Measurements from ENCODE around the gene GMDS.

GMDS gene

DNA sequence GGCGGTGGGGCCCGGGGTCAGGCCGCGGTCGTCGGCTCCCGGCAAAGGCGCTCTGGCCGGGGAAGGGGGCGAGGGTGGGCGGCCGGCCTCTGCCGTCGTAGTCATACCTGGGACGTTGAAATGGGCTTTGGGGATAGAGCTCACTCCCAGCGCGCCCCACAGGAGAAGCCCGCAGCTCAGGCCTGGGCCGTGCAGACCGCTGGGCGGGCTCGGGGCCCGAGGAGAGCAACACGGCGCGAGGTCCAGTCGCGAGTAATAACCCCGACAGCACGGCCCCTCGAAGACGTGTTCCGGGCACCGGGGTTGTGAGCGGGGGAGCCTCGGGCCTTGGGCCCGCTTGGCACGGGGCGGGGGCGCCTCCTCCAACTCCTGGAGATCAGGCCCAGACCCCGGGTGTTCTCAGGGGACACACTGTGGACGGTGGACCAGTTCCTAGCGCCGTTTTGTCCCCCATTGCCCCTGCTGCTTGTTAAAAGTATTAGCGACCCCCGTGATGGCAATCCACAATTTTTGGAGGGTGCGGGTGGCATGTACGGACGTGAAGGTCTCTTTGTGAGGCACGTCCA, 624.8 kb downstream of the GMDS start:
- no peaks in the 10 kb centered on the region for H3K79me2 ChIP-seq (ENCODE audit: insufficient read depth, low read length)
- H3K4me3 ChIP-seq (ENCODE audit: low read length, poor library complexity, severe bottlenecking) = no peak overlapping the region
- H3F3A ChIP-seq (ENCODE audit: low read depth) = no peaks in the 10 kb centered on the region
- H4K20me1 ChIP-seq (ENCODE audit: insufficient read depth, low read length, poor library complexity, severe bottlenecking) = no peaks in the 10 kb centered on the region
- H3K9me3 ChIP-seq (ENCODE audit: insufficient read depth, low read depth, low read length) = no peaks in the 10 kb centered on the region
- no peak for TF ChIP-seq CTCF (conservative IDR thresholded peaks at IDR 0.05; ENCODE audit: low read length)
- no peak for TF ChIP-seq EZH2phosphoT487 (IDR thresholded peaks at IDR 0.05; ENCODE audit: borderline replicate concordance)
- no peak overlapping the region for H2AFZ ChIP-seq (ENCODE audit: low read length)
- H3K4me2 ChIP-seq (ENCODE audit: low read depth, low read length, poor library complexity, severe bottlenecking) = no peak overlapping the region
- no peaks in the 10 kb centered on the region for H3K36me3 ChIP-seq (ENCODE audit: insufficient read depth, low read length)
- H3K4me1 ChIP-seq (ENCODE audit: insufficient read depth, low read length, poor library complexity, severe bottlenecking) = no peaks in the 10 kb centered on the region
- H3K9me2 ChIP-seq (replicated peaks; ENCODE audit: low read depth, low read length) = no peaks in the 10 kb centered on the region
- H3K27me3 ChIP-seq (ENCODE audit: insufficient read depth, low read length, poor library complexity, severe bottlenecking) = no peaks in the 10 kb centered on the region
- no peak overlapping the region for H3K9ac ChIP-seq (ENCODE audit: low read depth, low read length, poor library complexity, severe bottlenecking)

DNA sequence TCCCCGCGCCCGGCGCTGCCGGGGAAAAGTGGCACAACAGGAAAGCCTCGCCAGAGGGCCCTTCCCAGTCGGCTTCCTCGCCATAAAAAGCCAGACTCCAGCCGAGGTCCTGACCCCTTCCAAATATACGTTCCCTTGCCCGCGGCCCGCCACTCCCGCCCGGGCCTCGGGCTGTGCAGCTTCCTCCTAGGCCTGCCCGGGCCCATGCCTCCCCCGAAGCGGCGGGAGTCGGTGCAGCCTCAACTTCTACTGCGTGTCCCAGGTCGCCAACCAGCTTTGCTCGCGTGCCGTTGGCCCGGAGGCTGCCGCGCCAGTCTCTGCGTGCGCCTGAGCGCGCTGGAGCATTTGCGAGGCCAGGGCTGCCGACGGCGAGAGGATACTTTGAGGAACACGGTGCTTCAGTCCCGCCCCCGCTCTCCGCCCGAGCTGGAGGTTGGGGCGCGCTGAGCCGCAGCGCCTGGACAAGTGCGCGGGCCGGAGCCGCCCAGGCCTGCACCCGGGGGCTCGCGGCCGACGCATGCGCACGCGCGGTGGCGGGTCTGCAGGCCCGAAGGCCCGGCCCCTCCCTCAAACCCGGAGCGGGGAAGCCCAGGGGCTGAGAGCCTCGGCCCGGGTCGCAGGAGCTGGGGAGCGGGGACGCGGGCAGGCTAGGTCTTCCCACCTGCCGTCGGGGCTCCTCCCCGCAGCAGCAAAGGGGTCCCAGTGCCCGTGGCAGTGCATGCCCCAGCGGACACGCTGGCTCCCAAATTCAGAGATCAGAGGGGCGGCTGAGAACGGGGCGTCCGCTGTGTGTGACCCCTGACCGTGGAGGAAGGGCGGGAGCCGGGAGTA, 625.5 kb downstream of the GMDS start:
- Histone ChIP-seq H3K4me2 (ENCODE audit: low read depth, low read length, poor library complexity, severe bottlenecking) (no peak overlapping the region), H3K79me2 (ENCODE audit: insufficient read depth, low read length) (no peaks in the 10 kb centered on the region), H3K9me2 (replicated peaks; ENCODE audit: low read depth, low read length) (no peaks in the 10 kb centered on the region), H3F3A (ENCODE audit: low read depth) (no peaks in the 10 kb centered on the region), H4K20me1 (ENCODE audit: insufficient read depth, low read length, poor library complexity, severe bottlenecking) (no peaks in the 10 kb centered on the region), H3K36me3 (ENCODE audit: insufficient read depth, low read length) (no peaks in the 10 kb centered on the region), H3K27me3 (ENCODE audit: insufficient read depth, low read length, poor library complexity, severe bottlenecking) (no peaks in the 10 kb centered on the region), H3K9ac (ENCODE audit: low read depth, low read length, poor library complexity, severe bottlenecking) (no peak overlapping the region), H3K9me3 (ENCODE audit: insufficient read depth, low read depth, low read length) (no peaks in the 10 kb centered on the region), H3K4me1 (ENCODE audit: insufficient read depth, low read length, poor library complexity, severe bottlenecking) (no peaks in the 10 kb centered on the region), H2AFZ (ENCODE audit: low read length) (no peak overlapping the region), H3K4me3 (ENCODE audit: low read length, poor library complexity, severe bottlenecking) (no peak overlapping the region)
- TF ChIP-seq CTCF (conservative IDR thresholded peaks at IDR 0.05; ENCODE audit: low read length) (no peak), EZH2phosphoT487 (IDR thresholded peaks at IDR 0.05; ENCODE audit: borderline replicate concordance) (no peak)

DNA sequence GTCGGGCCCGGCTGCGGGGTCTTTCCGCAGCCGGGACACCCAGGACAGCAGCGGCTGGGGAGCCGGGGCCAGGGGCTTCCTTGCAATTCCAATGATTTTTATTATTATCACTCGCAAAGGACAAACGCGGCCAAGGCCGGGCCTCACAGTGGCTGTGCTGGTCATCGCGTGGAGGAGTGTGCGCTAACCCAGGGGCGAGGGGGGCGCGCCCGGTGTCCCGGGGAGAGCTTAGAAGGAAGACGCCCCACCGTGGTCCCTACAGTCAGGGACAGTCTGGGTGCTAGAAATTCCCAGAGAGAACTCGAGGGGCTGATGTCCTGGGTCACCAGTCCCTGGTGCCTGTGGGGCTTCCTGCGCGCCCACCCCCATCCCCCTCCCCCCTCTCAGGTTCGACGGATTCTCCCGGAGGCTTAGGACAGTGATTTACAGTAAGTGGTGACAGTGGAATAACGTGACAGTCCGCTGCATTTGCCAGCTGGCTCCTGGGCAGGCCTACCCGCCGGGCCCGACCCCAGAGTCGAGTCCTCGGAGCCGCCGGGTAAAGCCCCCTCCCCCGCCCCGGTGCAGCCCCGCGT, 626.2 kb downstream of the GMDS start:
- no peak overlapping the region for H3K4me3 ChIP-seq (ENCODE audit: low read length, poor library complexity, severe bottlenecking)
- no peak for TF ChIP-seq EZH2phosphoT487 (IDR thresholded peaks at IDR 0.05; ENCODE audit: borderline replicate concordance)
- no peak for TF ChIP-seq CTCF (conservative IDR thresholded peaks at IDR 0.05; ENCODE audit: low read length)
- no peaks in the 10 kb centered on the region for H3F3A ChIP-seq (ENCODE audit: low read depth)
- H4K20me1 ChIP-seq (ENCODE audit: insufficient read depth, low read length, poor library complexity, severe bottlenecking) = no peaks in the 10 kb centered on the region
- H3K9me2 ChIP-seq (replicated peaks; ENCODE audit: low read depth, low read length) = no peaks in the 10 kb centered on the region
- H3K9me3 ChIP-seq (ENCODE audit: insufficient read depth, low read depth, low read length) = no peaks in the 10 kb centered on the region
- no peak overlapping the region for H3K4me2 ChIP-seq (ENCODE audit: low read depth, low read length, poor library complexity, severe bottlenecking)
- H3K79me2 ChIP-seq (ENCODE audit: insufficient read depth, low read length) = no peaks in the 10 kb centered on the region
- H3K9ac ChIP-seq (ENCODE audit: low read depth, low read length, poor library complexity, severe bottlenecking) = no peak overlapping the region
- no peak overlapping the region for H2AFZ ChIP-seq (ENCODE audit: low read length)
- H3K4me1 ChIP-seq (ENCODE audit: insufficient read depth, low read length, poor library complexity, severe bottlenecking) = no peaks in the 10 kb centered on the region
- H3K36me3 ChIP-seq (ENCODE audit: insufficient read depth, low read length) = no peaks in the 10 kb centered on the region
- no peaks in the 10 kb centered on the region for H3K27me3 ChIP-seq (ENCODE audit: insufficient read depth, low read length, poor library complexity, severe bottlenecking)

All from Loucy (cell line).